Stimulated activated CD8-positive, alpha-beta memory T cell treated with anti-CD3 and anti-CD28 coated beads, Interleukin-12 subunit alpha, Interleukin-12 subunit beta, amount 100 ng/mL, for 24 hours (primary cell): ENCODE measurements around the gene SGTB.
"Not testable (repeated sequence)": the region's sequence is repeated elsewhere in the genome, so short reads cannot be mapped to it uniquely, and the experiment has no call there.

ENCODE experiments used
- DNase-seq: peaks from one replicate; pipeline ENCODE4 v3.0.0-alpha.2; 2020; ENCODE audit errors: extremely low read depth

The SGTB gene

GRCh38 chr5:65734196-65734775, 12.4 kb upstream of the SGTB start:
- not testable (repeated sequence) for DNase-seq

- DNase-seq: not testable (repeated sequence)
Measured at GRCh38 chr5:65732046-65732445, 10.1 kb upstream of the SGTB start.

- DNase-seq: no peak
Measured at GRCh38 chr5:65730910-65731309, 9.0 kb upstream of the SGTB start.

GRCh38 chr5:65728218-65728617, 6.3 kb upstream of the SGTB start:
- DNase-seq: no peak

GRCh38 chr5:65727491-65728156, 5.7 kb upstream of the SGTB start:
- no peak for DNase-seq

- DNase-seq: no peak
Measured at GRCh38 chr5:65722575-65723403, 880 bp upstream of the SGTB start.

GRCh38 chr5:65721050-65721719, 724 bp downstream of the SGTB start:
- no peak for DNase-seq

- DNase-seq: no peak
Measured at GRCh38 chr5:65718576-65719310, 3.2 kb downstream of the SGTB start.

- DNase-seq: no peak
Measured at GRCh38 chr5:65708145-65708544, 13.8 kb downstream of the SGTB start.

- DNase-seq: no peak
Measured at GRCh38 chr5:65707663-65708062, 14.2 kb downstream of the SGTB start.

GRCh38 chr5:65704621-65705239, 17.2 kb downstream of the SGTB start:
- DNase-seq: no peak

GRCh38 chr5:65702036-65702435, 19.9 kb downstream of the SGTB start:
- DNase-seq: no peak

GRCh38 chr5:65699338-65699737, 22.6 kb downstream of the SGTB start:
- DNase-seq: no peak

GRCh38 chr5:65696892-65697291, 25.0 kb downstream of the SGTB start:
- no peak for DNase-seq

GRCh38 chr5:65695896-65696295, 26.0 kb downstream of the SGTB start:
- DNase-seq: no peak

GRCh38 chr5:65695162-65695755, 26.6 kb downstream of the SGTB start:
- no peak for DNase-seq

GRCh38 chr5:65693121-65693520, 28.8 kb downstream of the SGTB start:
- no peak for DNase-seq

- DNase-seq: no peak
Measured at GRCh38 chr5:65682148-65682547, 39.8 kb downstream of the SGTB start.

- not testable (repeated sequence) for DNase-seq
Measured at GRCh38 chr5:65676056-65676455, 45.9 kb downstream of the SGTB start.

- DNase-seq: no peak
Measured at GRCh38 chr5:65674749-65675148, 47.2 kb downstream of the SGTB start.

GRCh38 chr5:65672796-65673195, 49.1 kb downstream of the SGTB start:
- no peak for DNase-seq
